K562 (cell line): ENCODE measurements around the gene EFHB. TPM values are rescaled to one million over a fixed set of nuclear protein-coding genes. Genes with fewer than 3 reads are reported as not detected.

Experiments
- BCOR ChIP-seq: fragments of 450-650 bp; IDR thresholded peaks from 2 replicates; pipeline ENCODE4 v1.6.1; 2016
- DMBX1 ChIP-seq: fragments of 250-450 bp; sonication (Bioruptor Pico); IDR thresholded peaks from 2 replicates; pipeline ENCODE4 v1.8.0; 2022; ENCODE audit warnings: inconsistent platforms, mild to moderate bottlenecking, moderate library complexity, borderline replicate concordance
- GABPB1 ChIP-seq: sonication (generic); formaldehyde crosslinking; IDR thresholded peaks from 2 replicates; pipeline ENCODE4 v1.8.0; 2022; ENCODE audit warnings: mild to moderate bottlenecking, missing genetic modification reagents
- NRF1 ChIP-seq, 2 experiments: fragments of 450-650 bp; IDR thresholded peaks in 1 of 2; conservative IDR thresholded peaks in 1 of 2; 2 replicates each; pipeline ENCODE4 v1.6.1; 2014; ENCODE audit warnings: mild to moderate bottlenecking in 2 of 2
- PHF21A ChIP-seq: fragments of 450-650 bp; IDR thresholded peaks from 2 replicates; pipeline ENCODE4 v1.6.1; 2017; ENCODE audit warnings: low read depth, borderline replicate concordance
- PYGO2 ChIP-seq: fragments of 450-650 bp; IDR thresholded peaks from 2 replicates; pipeline ENCODE4 v1.6.1; 2016; ENCODE audit warnings: mild to moderate bottlenecking, missing genetic modification characterization, moderate library complexity, missing compliant biosample characterization
- SAP30 ChIP-seq: fragments of 200-600 bp; sonication (generic); IDR thresholded peaks from 2 replicates; pipeline ENCODE4 v1.6.1; 2012; ENCODE audit warnings: borderline replicate concordance, low read depth, mild to moderate bottlenecking, moderate library complexity, low read length, control low read depth, inconsistent platforms; ENCODE audit not compliant: insufficient read depth, poor library complexity, severe bottlenecking
- SIX5 ChIP-seq, 2 experiments: IDR thresholded peaks; 2 replicates each; pipeline ENCODE4 v1.6.1; 2011; ENCODE audit warnings: low read length in 2 of 2, borderline replicate concordance in 1 of 2, low read depth in 1 of 2, mild to moderate bottlenecking in 1 of 2, moderate library complexity in 1 of 2; ENCODE audit not compliant: insufficient read depth in 1 of 2
- SMAD4 ChIP-seq: fragments of 250-450 bp; sonication (Bioruptor Pico); conservative IDR thresholded peaks from 2 replicates; pipeline ENCODE4 v1.8.0; 2021; ENCODE audit warnings: inconsistent platforms, mild to moderate bottlenecking, moderate library complexity
- SUPT5H ChIP-seq: fragments of 450-650 bp; IDR thresholded peaks from 2 replicates; pipeline ENCODE4 v1.6.1; 2016
- polyA plus RNA-seq, 8 experiments: library from polyadenylated mRNA; depleted of rRNA in 4 of 8; stranded (reverse) in 5 of 8; unstranded in 3 of 8; fragments of >200 nt; fragmentation: Nextera tagmentation in 2 of 8; fragmentation: Illumina TruSeq in 1 of 8; extraction: Ambion mirVana in 2 of 8; extraction: Trizol in 1 of 8; gene quantifications; 2 replicates each; pipeline versions ENCODE4 v1.2.1 to v1.2.3, GENCODE V29; 2011 to 2014; ENCODE audit warnings: inconsistent platforms in 1 of 8, missing spikeins in 1 of 8
- total RNA-seq, 7 experiments: library from RNA; depleted of rRNA in 6 of 7; stranded (reverse); fragments of >200 nt in 6 of 7; fragmentation: Illumina TruSeq in 2 of 7; extraction: Trizol in 2 of 7; gene quantifications; 2 replicates each; pipeline versions ENCODE4 v1.2.1 to v1.2.3, GENCODE V29; 2011 to 2021; ENCODE audit warnings: low replicate concordance in 1 of 7
- TF ChIP-seq, protein P1 (sequence below): fragments of 250-450 bp; sonication (Bioruptor Pico); IDR thresholded peaks from 2 replicates; pipeline ENCODE4 v1.5.0; 2021; ENCODE audit warnings: mild to moderate bottlenecking, moderate library complexity
- TF ChIP-seq, protein P2 (sequence below): fragments of 450-650 bp; IDR thresholded peaks from 2 replicates; pipeline ENCODE4 v1.6.1; 2017; ENCODE audit warnings: antibody characterized with exemption, mild to moderate bottlenecking
- TF ChIP-seq, protein P3 (sequence below): sonication (generic); formaldehyde crosslinking; IDR thresholded peaks from 2 replicates; pipeline ENCODE4 v1.4.0; 2020; ENCODE audit warnings: mild to moderate bottlenecking, missing genetic modification reagents
- TF ChIP-seq, protein P4 (sequence below): sonication (generic); formaldehyde crosslinking; IDR thresholded peaks from 2 replicates; pipeline ENCODE4 v1.8.1; 2023; ENCODE audit warnings: mild to moderate bottlenecking, missing genetic modification reagents

EFHB gene
- total and polyA plus RNA-seq, 9 of the 15 experiments (the other 6 are each of a cell fraction or from before 2014, with no cell fraction given) = 1.5 to 4.0 (median 1.8) TPM

DNA sequence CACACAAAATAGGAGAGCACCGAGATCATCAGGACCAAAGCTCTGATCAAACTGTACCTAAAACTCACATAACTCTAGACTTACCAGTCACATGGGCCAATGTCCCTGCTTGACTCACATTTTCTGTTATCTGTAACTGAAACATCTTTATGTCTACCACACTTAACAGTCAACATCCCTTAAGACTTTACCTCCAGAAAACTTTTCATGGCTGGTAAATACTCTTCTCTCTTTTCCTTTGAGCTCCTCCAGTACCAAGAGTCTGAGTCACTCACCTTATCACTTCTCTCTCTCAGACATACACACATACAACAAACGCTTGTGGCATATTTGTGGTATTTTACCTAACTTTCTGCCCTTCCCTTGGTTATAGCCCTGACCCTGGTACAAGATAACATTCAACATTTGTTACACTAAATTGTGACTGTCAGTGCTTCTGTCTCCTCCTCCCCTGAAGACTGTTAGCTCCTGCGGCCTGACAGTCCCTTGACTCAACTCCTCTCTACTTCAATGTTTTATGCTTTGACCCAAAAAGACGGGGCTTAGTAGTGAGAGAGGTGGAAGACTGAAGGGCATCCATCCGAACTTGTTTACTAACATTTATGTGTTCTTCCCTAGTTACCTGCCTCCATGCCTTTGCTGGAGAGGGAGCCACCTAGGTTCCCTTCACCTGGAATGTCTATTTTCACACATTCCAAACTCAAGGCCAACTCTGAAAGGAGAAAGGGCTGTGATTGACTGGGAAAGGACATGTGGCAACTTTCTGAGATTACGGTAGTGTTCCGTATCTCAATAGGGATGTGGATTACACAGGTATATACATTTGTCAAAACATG, 3.7 kb upstream of the EFHB start (continued):
- TF ChIP-seq, protein P1, sequence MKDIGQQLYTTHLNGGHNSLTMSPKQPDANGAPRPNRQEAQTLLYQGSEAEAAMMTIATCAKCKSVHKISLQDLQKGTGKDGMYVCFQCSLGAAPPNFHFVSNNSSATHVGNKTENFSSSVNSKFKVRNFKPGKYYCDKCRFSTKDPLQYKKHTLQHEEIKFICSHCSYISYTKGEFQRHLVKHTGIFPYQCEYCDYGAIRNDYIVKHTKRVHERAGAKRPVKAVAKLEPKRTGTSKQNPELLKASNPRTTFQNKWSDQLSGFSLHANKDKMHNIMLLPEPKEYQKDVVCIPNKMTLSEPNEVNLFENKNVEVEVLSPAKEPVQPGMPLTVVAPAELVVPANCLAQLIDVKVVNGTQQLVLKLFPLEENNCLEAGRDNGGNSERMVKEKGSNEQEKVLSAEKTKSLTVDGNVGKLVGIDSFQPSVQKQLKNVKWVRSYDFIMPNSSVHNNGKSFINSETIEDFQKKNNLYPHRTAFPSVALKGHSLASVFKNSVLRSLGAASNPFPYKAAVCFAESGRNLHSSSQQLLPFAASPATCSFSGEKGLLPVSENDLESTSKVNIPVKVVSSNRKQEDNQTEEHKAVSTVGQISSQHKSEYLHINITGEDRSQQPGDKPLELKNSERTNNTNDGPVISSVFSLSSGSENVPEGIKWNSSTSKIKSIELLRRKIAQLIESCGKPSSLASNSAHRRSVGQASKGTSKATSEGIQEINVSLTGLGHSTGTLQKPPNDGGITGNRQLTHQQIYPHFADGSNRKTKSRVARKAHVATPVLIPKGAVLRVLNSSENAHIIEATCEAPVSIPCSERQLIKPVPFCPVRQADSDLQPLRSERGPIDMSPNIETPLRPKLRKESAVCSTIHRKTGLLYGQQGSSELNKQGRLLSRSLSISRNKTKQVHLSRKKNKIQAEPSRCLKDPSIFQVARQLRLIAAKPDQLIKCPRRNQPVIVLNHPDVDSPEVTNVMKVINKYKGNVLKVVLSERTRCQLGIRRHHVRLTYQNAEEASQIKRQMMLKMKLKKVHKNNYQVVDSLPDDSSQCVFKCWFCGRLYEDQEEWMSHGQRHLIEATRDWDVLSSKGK (CRISPR knock-in tag) = no peak
- no peak for TF ChIP-seq GABPB1 (CRISPR knock-in tag)
- TF ChIP-seq SIX5 (IDR thresholded peaks at IDR 0.05; ENCODE audit: borderline replicate concordance in 1 of 2, insufficient read depth in 1 of 2, low read depth in 1 of 2, low read length in 2 of 2) = no peak
- no peak for TF ChIP-seq SUPT5H
- TF ChIP-seq BCOR = peak; percentile 33; the same call in 1 of the 2 replicates
- TF ChIP-seq PHF21A = no peak
- 0 out of 4 replicates have a peak, but pooled peaks of 1 of the 2 experiments have one; percentile 18 for TF ChIP-seq NRF1 (conservative IDR thresholded peaks at IDR 0.05 in 1 of 2, IDR thresholded peaks at IDR 0.05 in 1 of 2)
- TF ChIP-seq PYGO2 (tag) = no peak
- TF ChIP-seq, protein P2, sequence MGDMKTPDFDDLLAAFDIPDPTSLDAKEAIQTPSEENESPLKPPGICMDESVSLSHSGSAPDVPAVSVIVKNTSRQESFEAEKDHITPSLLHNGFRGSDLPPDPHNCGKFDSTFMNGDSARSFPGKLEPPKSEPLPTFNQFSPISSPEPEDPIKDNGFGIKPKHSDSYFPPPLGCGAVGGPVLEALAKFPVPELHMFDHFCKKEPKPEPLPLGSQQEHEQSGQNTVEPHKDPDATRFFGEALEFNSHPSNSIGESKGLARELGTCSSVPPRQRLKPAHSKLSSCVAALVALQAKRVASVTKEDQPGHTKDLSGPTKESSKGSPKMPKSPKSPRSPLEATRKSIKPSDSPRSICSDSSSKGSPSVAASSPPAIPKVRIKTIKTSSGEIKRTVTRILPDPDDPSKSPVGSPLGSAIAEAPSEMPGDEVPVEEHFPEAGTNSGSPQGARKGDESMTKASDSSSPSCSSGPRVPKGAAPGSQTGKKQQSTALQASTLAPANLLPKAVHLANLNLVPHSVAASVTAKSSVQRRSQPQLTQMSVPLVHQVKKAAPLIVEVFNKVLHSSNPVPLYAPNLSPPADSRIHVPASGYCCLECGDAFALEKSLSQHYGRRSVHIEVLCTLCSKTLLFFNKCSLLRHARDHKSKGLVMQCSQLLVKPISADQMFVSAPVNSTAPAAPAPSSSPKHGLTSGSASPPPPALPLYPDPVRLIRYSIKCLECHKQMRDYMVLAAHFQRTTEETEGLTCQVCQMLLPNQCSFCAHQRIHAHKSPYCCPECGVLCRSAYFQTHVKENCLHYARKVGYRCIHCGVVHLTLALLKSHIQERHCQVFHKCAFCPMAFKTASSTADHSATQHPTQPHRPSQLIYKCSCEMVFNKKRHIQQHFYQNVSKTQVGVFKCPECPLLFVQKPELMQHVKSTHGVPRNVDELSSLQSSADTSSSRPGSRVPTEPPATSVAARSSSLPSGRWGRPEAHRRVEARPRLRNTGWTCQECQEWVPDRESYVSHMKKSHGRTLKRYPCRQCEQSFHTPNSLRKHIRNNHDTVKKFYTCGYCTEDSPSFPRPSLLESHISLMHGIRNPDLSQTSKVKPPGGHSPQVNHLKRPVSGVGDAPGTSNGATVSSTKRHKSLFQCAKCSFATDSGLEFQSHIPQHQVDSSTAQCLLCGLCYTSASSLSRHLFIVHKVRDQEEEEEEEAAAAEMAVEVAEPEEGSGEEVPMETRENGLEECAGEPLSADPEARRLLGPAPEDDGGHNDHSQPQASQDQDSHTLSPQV = peak; percentile 61
- TF ChIP-seq, protein P3, sequence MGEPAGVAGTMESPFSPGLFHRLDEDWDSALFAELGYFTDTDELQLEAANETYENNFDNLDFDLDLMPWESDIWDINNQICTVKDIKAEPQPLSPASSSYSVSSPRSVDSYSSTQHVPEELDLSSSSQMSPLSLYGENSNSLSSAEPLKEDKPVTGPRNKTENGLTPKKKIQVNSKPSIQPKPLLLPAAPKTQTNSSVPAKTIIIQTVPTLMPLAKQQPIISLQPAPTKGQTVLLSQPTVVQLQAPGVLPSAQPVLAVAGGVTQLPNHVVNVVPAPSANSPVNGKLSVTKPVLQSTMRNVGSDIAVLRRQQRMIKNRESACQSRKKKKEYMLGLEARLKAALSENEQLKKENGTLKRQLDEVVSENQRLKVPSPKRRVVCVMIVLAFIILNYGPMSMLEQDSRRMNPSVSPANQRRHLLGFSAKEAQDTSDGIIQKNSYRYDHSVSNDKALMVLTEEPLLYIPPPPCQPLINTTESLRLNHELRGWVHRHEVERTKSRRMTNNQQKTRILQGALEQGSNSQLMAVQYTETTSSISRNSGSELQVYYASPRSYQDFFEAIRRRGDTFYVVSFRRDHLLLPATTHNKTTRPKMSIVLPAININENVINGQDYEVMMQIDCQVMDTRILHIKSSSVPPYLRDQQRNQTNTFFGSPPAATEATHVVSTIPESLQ (CRISPR knock-in tag) = no peak
- TF ChIP-seq, protein P4, sequence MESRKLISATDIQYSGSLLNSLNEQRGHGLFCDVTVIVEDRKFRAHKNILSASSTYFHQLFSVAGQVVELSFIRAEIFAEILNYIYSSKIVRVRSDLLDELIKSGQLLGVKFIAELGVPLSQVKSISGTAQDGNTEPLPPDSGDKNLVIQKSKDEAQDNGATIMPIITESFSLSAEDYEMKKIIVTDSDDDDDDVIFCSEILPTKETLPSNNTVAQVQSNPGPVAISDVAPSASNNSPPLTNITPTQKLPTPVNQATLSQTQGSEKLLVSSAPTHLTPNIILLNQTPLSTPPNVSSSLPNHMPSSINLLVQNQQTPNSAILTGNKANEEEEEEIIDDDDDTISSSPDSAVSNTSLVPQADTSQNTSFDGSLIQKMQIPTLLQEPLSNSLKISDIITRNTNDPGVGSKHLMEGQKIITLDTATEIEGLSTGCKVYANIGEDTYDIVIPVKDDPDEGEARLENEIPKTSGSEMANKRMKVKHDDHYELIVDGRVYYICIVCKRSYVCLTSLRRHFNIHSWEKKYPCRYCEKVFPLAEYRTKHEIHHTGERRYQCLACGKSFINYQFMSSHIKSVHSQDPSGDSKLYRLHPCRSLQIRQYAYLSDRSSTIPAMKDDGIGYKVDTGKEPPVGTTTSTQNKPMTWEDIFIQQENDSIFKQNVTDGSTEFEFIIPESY (CRISPR knock-in tag) = no peak; the same call in 1 of the 2 replicates
- peak; percentile 72 for TF ChIP-seq SMAD4
- TF ChIP-seq DMBX1 (CRISPR knock-in tag) = peak; percentile 50; the same call in 1 of the 2 replicates
- no peak for TF ChIP-seq SAP30
